Gastroesophageal sphincter (tissue), 3 donors: ENCODE results near the gene DAPK2.

Source experiments
- CTCF ChIP-seq, 4 experiments: fragments of 200-600 bp in 2 of 4; fragments of 450-650 bp in 2 of 4; sonication (generic) in 1 of 4; IDR thresholded peaks; one replicate each; pipeline ENCODE4 v1.5.1; 2017 to 2019; ENCODE audit warnings: antibody characterized with exemption in 4 of 4, mild to moderate bottlenecking in 2 of 4, moderate library complexity in 2 of 4
- POLR2A ChIP-seq, 2 donors: fragments of 450-650 bp; IDR thresholded peaks; one replicate each; pipeline ENCODE4 v1.6.1; 2017; ENCODE audit warnings: antibody characterized with exemption in 2 of 2, mild to moderate bottlenecking in 2 of 2, moderate library complexity in 1 of 2

- TF ChIP-seq CTCF (IDR thresholded peaks at IDR 0.05) (no peak), POLR2A (IDR thresholded peaks at IDR 0.05) (no peak)
These were observed 59.4 kb downstream of the DAPK2 start for GRCh38 chr15:63986751-63987341.
